Measurements from ENCODE around the gene NUP62. TPM values are rescaled to one million over a fixed set of nuclear protein-coding genes. Genes with fewer than 3 reads are reported as not detected.

Gene NUP62
- total RNA-seq, 1 experiment from 2014 or later = 87.8 TPM

GRCh38 chr19:49889687-49890348, 39.5 kb downstream of the NUP62 start:
- Histone ChIP-seq H3K4me1 (no peaks in the 10 kb centered on the region), H3K27me3 (no peaks in the 10 kb centered on the region), H3K4me3 (no peak overlapping the region), H3K27ac (no peak overlapping the region), H3K36me3 (no peaks in the 10 kb centered on the region; the same call in 1 of the 2 replicates), H3K9me3 (replicated peaks) (no peaks in the 10 kb centered on the region)
- DNase-seq = no peak

- H3K4me1 ChIP-seq = no peaks in the 10 kb centered on the region
- H3K27ac ChIP-seq = no peak overlapping the region
- no peaks in the 10 kb centered on the region; the same call in 1 of the 2 replicates for H3K36me3 ChIP-seq
- DNase-seq = no peak
- H3K4me3 ChIP-seq = no peak overlapping the region
- no peaks in the 10 kb centered on the region for H3K27me3 ChIP-seq
- no peaks in the 10 kb centered on the region for H3K9me3 ChIP-seq (replicated peaks)
Observed at GRCh38 chr19:49889038-49889686, 40.1 kb downstream of the NUP62 start.

- Histone ChIP-seq H3K4me3 (no peak overlapping the region), H3K9me3 (replicated peaks) (no peaks in the 10 kb centered on the region), H3K4me1 (no peaks in the 10 kb centered on the region), H3K27ac (no peak overlapping the region), H3K36me3 (no peaks in the 10 kb centered on the region; the same call in 1 of the 2 replicates), H3K27me3 (no peaks in the 10 kb centered on the region)
- DNase-seq = no peak
Observed at GRCh38 chr19:49888510-49888824, 40.8 kb downstream of the NUP62 start.

GRCh38 chr19:49887665-49888509, 41.4 kb downstream of the NUP62 start:
- DNase-seq = no peak
- Histone ChIP-seq H3K9me3 (replicated peaks) (no peaks in the 10 kb centered on the region), H3K36me3 (peaks cover 1% of the 10 kb centered on the region; the same call in 1 of the 2 replicates), H3K27me3 (no peaks in the 10 kb centered on the region), H3K4me1 (no peaks in the 10 kb centered on the region), H3K4me3 (no peak overlapping the region), H3K27ac (no peak overlapping the region)

- H3K27ac ChIP-seq = no peak overlapping the region
- DNase-seq = no peak
- H3K4me3 ChIP-seq = no peak overlapping the region
- peaks cover 6% of the 10 kb centered on the region; the same call in 1 of the 2 replicates for H3K36me3 ChIP-seq
- no peaks in the 10 kb centered on the region for H3K4me1 ChIP-seq
- H3K27me3 ChIP-seq = no peaks in the 10 kb centered on the region
- H3K9me3 ChIP-seq (replicated peaks) = no peaks in the 10 kb centered on the region
Observed at GRCh38 chr19:49887037-49887664, 42.2 kb downstream of the NUP62 start.

- Histone ChIP-seq H3K27me3 (no peaks in the 10 kb centered on the region), H3K4me3 (no peak overlapping the region), H3K9me3 (replicated peaks) (no peaks in the 10 kb centered on the region), H3K4me1 (no peaks in the 10 kb centered on the region), H3K36me3 (peaks cover 6% of the 10 kb centered on the region; the same call in 1 of the 2 replicates), H3K27ac (no peak overlapping the region)
- no peak for DNase-seq
Observed at GRCh38 chr19:49884760-49885159, 44.5 kb downstream of the NUP62 start.

GRCh38 chr19:49884109-49884508, 45.2 kb downstream of the NUP62 start:
- Histone ChIP-seq H3K36me3 (peaks cover 6% of the 10 kb centered on the region; the same call in 1 of the 2 replicates), H3K9me3 (replicated peaks) (no peaks in the 10 kb centered on the region), H3K27me3 (no peaks in the 10 kb centered on the region), H3K27ac (no peak overlapping the region), H3K4me1 (no peaks in the 10 kb centered on the region), H3K4me3 (no peak overlapping the region)
- DNase-seq = no peak

- Histone ChIP-seq H3K27ac (no peak overlapping the region), H3K4me1 (no peaks in the 10 kb centered on the region), H3K4me3 (no peak overlapping the region), H3K27me3 (no peaks in the 10 kb centered on the region), H3K9me3 (replicated peaks) (no peaks in the 10 kb centered on the region), H3K36me3 (peaks cover 6% of the 10 kb centered on the region; the same call in 1 of the 2 replicates)
- DNase-seq = no peak
Observed at GRCh38 chr19:49883094-49883493, 46.2 kb downstream of the NUP62 start.

- H3K36me3 ChIP-seq = peaks cover 6% of the 10 kb centered on the region; the same call in 1 of the 2 replicates
- H3K27ac ChIP-seq = no peak overlapping the region
- H3K9me3 ChIP-seq (replicated peaks) = no peaks in the 10 kb centered on the region
- H3K27me3 ChIP-seq = no peaks in the 10 kb centered on the region
- DNase-seq = no peak
- H3K4me1 ChIP-seq = no peaks in the 10 kb centered on the region
- H3K4me3 ChIP-seq = no peak overlapping the region
Observed at GRCh38 chr19:49882643-49883042, 46.7 kb downstream of the NUP62 start.

- no peaks in the 10 kb centered on the region for H3K27me3 ChIP-seq
- H3K9me3 ChIP-seq (replicated peaks) = no peaks in the 10 kb centered on the region
- H3K4me3 ChIP-seq = no peak overlapping the region
- H3K36me3 ChIP-seq = peaks cover 6% of the 10 kb centered on the region; the same call in 1 of the 2 replicates
- H3K27ac ChIP-seq = no peak overlapping the region
- peak; percentile 44 to 47 for DNase-seq
- H3K4me1 ChIP-seq = no peaks in the 10 kb centered on the region
Observed at GRCh38 chr19:49881672-49882394, 47.5 kb downstream of the NUP62 start.

GRCh38 chr19:49881186-49881585, 48.1 kb downstream of the NUP62 start:
- no peak for DNase-seq
- Histone ChIP-seq H3K27ac (no peak overlapping the region), H3K27me3 (no peaks in the 10 kb centered on the region), H3K4me3 (no peak overlapping the region), H3K4me1 (no peaks in the 10 kb centered on the region), H3K36me3 (peaks cover 6% of the 10 kb centered on the region; the same call in 1 of the 2 replicates), H3K9me3 (replicated peaks) (no peaks in the 10 kb centered on the region)

GRCh38 chr19:49880162-49880869, 49.0 kb downstream of the NUP62 start:
- DNase-seq = no peak
- peaks cover 6% of the 10 kb centered on the region; the same call in 1 of the 2 replicates for H3K36me3 ChIP-seq
- no peak overlapping the region for H3K4me3 ChIP-seq
- no peaks in the 10 kb centered on the region for H3K27me3 ChIP-seq
- no peak overlapping the region for H3K27ac ChIP-seq
- no peaks in the 10 kb centered on the region for H3K9me3 ChIP-seq (replicated peaks)
- no peaks in the 10 kb centered on the region for H3K4me1 ChIP-seq

- no peak for DNase-seq
- Histone ChIP-seq H3K4me3 (no peak overlapping the region), H3K27ac (no peak overlapping the region), H3K9me3 (replicated peaks) (no peaks in the 10 kb centered on the region), H3K27me3 (no peaks in the 10 kb centered on the region), H3K4me1 (no peaks in the 10 kb centered on the region), H3K36me3 (peaks cover 6% of the 10 kb centered on the region; the same call in 1 of the 2 replicates)
Observed at GRCh38 chr19:49879243-49879963, 49.9 kb downstream of the NUP62 start.
